Neural cell (in vitro differentiated cells): ENCODE measurements around the gene DYNLRB1. TPM values are rescaled to one million over a fixed set of nuclear protein-coding genes. Genes with fewer than 3 reads are reported as not detected.
"Not testable (repeated sequence)": the region's sequence is repeated elsewhere in the genome, so short reads cannot be mapped to it uniquely, and the experiment has no call there.

Experiments used
- H2AFZ ChIP-seq: fragments of 200-600, 300-800 bp; sonication (generic), shearing (Covaris generic); 2 replicates; pipeline ENCODE4 v1.6.0; 2014; ENCODE audit warnings: low read depth, mild to moderate bottlenecking, antibody characterized with exemption, low read length, moderate library complexity
- H3F3A ChIP-seq: fragments of 200-600 bp; shearing (Covaris generic); 2 replicates; pipeline ENCODE4 v1.6.1; 2016; ENCODE audit warnings: mild to moderate bottlenecking, moderate library complexity, mixed read lengths, antibody characterized with exemption, low read length; ENCODE audit not compliant: insufficient read depth, poor library complexity, severe bottlenecking
- H3K27ac ChIP-seq: fragments of 200-600, 300-800 bp; sonication (generic), shearing (Covaris generic); 2 replicates; pipeline ENCODE4 v1.5.1; 2014; ENCODE audit warnings: mild to moderate bottlenecking, low read length, moderate library complexity
- H3K27me3 ChIP-seq: fragments of 300-800, 200-600 bp; sonication (generic), shearing (Covaris generic); 2 replicates; pipeline ENCODE4 v1.6.0; 2014; ENCODE audit warnings: mild to moderate bottlenecking, low read depth, low read length, moderate library complexity; ENCODE audit not compliant: insufficient read depth
- H3K36me3 ChIP-seq: fragments of 300-800, 200-600 bp; sonication (generic), shearing (Covaris generic); 2 replicates; pipeline ENCODE4 v1.5.1; 2014; ENCODE audit warnings: mild to moderate bottlenecking, antibody characterized with exemption, low read length, moderate library complexity; ENCODE audit not compliant: insufficient read depth
- H3K4me2 ChIP-seq: fragments of 300-800, 200-600 bp; sonication (generic), shearing (Covaris generic); 2 replicates; pipeline ENCODE4 v1.6.0; 2014; ENCODE audit warnings: mild to moderate bottlenecking, low read length
- H3K4me3 ChIP-seq: fragments of 300-800, 200-600 bp; sonication (generic), shearing (Covaris generic); 2 replicates; pipeline ENCODE4 v1.5.1; 2014; ENCODE audit warnings: mild to moderate bottlenecking, low read length, moderate library complexity
- H3K79me2 ChIP-seq: fragments of 200-600 bp; shearing (Covaris generic); replicated peaks from 2 replicates; pipeline ENCODE4 v1.6.0; 2014; ENCODE audit warnings: mild to moderate bottlenecking, low read length, moderate library complexity; ENCODE audit not compliant: insufficient read depth
- H3K9ac ChIP-seq: fragments of 300-800, 200-600 bp; sonication (generic), shearing (Covaris generic); 2 replicates; pipeline ENCODE4 v1.6.1; 2016; ENCODE audit warnings: mild to moderate bottlenecking, low read length, mixed read lengths
- H3K9me2 ChIP-seq: fragments of 200-600 bp; shearing (Covaris generic); 2 replicates; pipeline ENCODE4 v1.6.1; 2016; ENCODE audit warnings: mild to moderate bottlenecking, low read length, mixed read lengths; ENCODE audit not compliant: insufficient read depth
- H3K9me3 ChIP-seq: fragments of 200-600, 300-800 bp; sonication (generic), shearing (Covaris generic); 2 replicates; pipeline ENCODE4 v1.6.1; 2016; ENCODE audit warnings: mild to moderate bottlenecking, mixed run types, low read length, moderate library complexity, mixed read lengths
- H4K20me1 ChIP-seq: fragments of 200-600 bp; shearing (Covaris generic); 2 replicates; pipeline ENCODE4 v1.6.1; 2016; ENCODE audit warnings: mild to moderate bottlenecking, mixed run types; ENCODE audit not compliant: insufficient read depth
- EP300 ChIP-seq: fragments of 450-650 bp; conservative IDR thresholded peaks from 2 replicates; pipeline ENCODE4 v1.6.1; 2014; ENCODE audit warnings: antibody characterized with exemption, mild to moderate bottlenecking, moderate library complexity; ENCODE audit not compliant: poor library complexity, severe bottlenecking
- EZH2 ChIP-seq: fragments of 200-600, 300-800 bp; shearing (Covaris generic), sonication (generic); IDR thresholded peaks from 2 replicates; pipeline ENCODE4 v1.6.1; 2014; ENCODE audit warnings: antibody characterized with exemption, low read length, borderline replicate concordance, mild to moderate bottlenecking; ENCODE audit not compliant: insufficient read depth, poor library complexity, severe bottlenecking
- MXI1 ChIP-seq: fragments of 450-650 bp; conservative IDR thresholded peaks from 2 replicates; pipeline ENCODE4 v1.6.1; 2014; ENCODE audit warnings: antibody characterized with exemption, mild to moderate bottlenecking; ENCODE audit not compliant: poor library complexity, severe bottlenecking
- POLR2AphosphoS5 ChIP-seq: IDR thresholded peaks from 2 replicates; pipeline ENCODE4 v1.6.1; 2012
- RAD21 ChIP-seq: fragments of 450-650 bp; conservative IDR thresholded peaks from 2 replicates; pipeline ENCODE4 v1.6.1; 2014; ENCODE audit warnings: antibody characterized with exemption, mild to moderate bottlenecking, moderate library complexity
- SMC3 ChIP-seq: fragments of 450-650 bp; conservative IDR thresholded peaks from 2 replicates; pipeline ENCODE4 v1.6.1; 2014; ENCODE audit warnings: antibody characterized with exemption, mild to moderate bottlenecking, moderate library complexity; ENCODE audit not compliant: poor library complexity
- TAF1 ChIP-seq: IDR thresholded peaks from 2 replicates; pipeline ENCODE4 v1.6.1; 2012; ENCODE audit warnings: low read depth
- polyA plus RNA-seq: library from polyadenylated mRNA; depleted of rRNA; stranded (reverse); fragments of >200 nt; gene quantifications from 2 replicates; pipeline ENCODE4 v1.2.3, GENCODE V29; 2014
- TF ChIP-seq, protein P1 (sequence below): IDR thresholded peaks from 2 replicates; pipeline ENCODE4 v1.6.1; 2012; ENCODE audit warnings: borderline replicate concordance
- TF ChIP-seq, protein P2 (sequence below): fragments of 450-650 bp; IDR thresholded peaks from 2 replicates; pipeline ENCODE4 v1.5.1; 2014; ENCODE audit warnings: antibody characterized with exemption, mild to moderate bottlenecking, moderate library complexity; ENCODE audit not compliant: poor library complexity, severe bottlenecking

The DYNLRB1 gene
- polyA plus RNA-seq, 1 donor from 2014 or later, result 103 TPM

DNA sequence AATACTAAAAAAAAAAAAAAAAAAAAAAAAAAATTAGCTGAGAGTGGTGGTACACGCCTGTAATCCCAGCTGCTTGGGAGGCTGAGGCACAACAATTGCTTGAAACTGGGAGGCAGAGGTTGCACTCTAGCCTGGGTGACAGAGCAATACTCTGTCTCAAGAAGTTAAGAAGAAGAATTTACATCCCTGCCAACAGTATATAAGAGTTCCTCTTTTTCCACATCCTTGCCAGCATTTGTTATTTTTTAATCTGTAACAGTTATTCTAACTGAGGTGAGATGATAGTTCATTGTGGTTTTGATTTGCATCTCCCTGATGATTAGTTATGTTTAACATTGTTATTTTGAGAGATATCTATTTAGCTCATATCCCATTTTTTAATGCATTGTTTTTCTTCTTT is 20.3 kb upstream of the DYNLRB1 start:
- Histone ChIP-seq H2AFZ (no peak overlapping the region), H3K9me2 (no peaks in the 10 kb centered on the region), H3F3A (no peaks in the 10 kb centered on the region), H3K27ac (no peak overlapping the region), H3K4me2 (no peak overlapping the region), H3K9ac (no peak overlapping the region), H3K4me3 (no peak overlapping the region), H3K27me3 (no peaks in the 10 kb centered on the region), H3K9me3 (no peaks in the 10 kb centered on the region), H3K79me2 (no peaks in the 10 kb centered on the region), H4K20me1 (no peaks in the 10 kb centered on the region), H3K36me3 (peaks cover 7% of the 10 kb centered on the region)
- TF ChIP-seq, protein P1, sequence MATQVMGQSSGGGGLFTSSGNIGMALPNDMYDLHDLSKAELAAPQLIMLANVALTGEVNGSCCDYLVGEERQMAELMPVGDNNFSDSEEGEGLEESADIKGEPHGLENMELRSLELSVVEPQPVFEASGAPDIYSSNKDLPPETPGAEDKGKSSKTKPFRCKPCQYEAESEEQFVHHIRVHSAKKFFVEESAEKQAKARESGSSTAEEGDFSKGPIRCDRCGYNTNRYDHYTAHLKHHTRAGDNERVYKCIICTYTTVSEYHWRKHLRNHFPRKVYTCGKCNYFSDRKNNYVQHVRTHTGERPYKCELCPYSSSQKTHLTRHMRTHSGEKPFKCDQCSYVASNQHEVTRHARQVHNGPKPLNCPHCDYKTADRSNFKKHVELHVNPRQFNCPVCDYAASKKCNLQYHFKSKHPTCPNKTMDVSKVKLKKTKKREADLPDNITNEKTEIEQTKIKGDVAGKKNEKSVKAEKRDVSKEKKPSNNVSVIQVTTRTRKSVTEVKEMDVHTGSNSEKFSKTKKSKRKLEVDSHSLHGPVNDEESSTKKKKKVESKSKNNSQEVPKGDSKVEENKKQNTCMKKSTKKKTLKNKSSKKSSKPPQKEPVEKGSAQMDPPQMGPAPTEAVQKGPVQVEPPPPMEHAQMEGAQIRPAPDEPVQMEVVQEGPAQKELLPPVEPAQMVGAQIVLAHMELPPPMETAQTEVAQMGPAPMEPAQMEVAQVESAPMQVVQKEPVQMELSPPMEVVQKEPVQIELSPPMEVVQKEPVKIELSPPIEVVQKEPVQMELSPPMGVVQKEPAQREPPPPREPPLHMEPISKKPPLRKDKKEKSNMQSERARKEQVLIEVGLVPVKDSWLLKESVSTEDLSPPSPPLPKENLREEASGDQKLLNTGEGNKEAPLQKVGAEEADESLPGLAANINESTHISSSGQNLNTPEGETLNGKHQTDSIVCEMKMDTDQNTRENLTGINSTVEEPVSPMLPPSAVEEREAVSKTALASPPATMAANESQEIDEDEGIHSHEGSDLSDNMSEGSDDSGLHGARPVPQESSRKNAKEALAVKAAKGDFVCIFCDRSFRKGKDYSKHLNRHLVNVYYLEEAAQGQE, result no peak
- TF ChIP-seq EZH2 (no peak), TAF1 (no peak), EP300 (no peak), MXI1 (no peak), SMC3 (no peak), RAD21 (no peak), POLR2AphosphoS5 (no peak)
- TF ChIP-seq, protein P2, sequence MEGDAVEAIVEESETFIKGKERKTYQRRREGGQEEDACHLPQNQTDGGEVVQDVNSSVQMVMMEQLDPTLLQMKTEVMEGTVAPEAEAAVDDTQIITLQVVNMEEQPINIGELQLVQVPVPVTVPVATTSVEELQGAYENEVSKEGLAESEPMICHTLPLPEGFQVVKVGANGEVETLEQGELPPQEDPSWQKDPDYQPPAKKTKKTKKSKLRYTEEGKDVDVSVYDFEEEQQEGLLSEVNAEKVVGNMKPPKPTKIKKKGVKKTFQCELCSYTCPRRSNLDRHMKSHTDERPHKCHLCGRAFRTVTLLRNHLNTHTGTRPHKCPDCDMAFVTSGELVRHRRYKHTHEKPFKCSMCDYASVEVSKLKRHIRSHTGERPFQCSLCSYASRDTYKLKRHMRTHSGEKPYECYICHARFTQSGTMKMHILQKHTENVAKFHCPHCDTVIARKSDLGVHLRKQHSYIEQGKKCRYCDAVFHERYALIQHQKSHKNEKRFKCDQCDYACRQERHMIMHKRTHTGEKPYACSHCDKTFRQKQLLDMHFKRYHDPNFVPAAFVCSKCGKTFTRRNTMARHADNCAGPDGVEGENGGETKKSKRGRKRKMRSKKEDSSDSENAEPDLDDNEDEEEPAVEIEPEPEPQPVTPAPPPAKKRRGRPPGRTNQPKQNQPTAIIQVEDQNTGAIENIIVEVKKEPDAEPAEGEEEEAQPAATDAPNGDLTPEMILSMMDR, result no peak

DNA sequence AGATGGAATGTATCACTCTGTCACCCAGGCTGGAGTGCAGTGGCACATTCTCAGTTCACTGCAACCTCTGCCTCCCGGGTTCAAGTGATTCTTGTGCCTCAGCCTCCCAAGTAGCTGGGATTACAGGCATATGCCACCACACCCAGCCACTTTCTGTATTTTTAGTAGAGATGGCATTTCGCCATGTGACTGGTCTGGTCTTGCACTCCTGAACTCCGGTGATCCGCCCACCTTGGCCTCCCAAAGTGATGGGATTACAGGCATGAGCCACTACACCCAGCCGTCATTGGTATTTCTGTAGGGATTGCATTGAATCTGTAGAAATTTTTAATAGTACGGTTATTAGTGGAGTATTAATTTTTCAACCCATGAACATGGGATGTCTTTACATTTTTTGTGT is 18.6 kb upstream of the DYNLRB1 start:
- not testable (repeated sequence) for H2AFZ ChIP-seq, H3K27ac ChIP-seq, H3K27me3 ChIP-seq, H4K20me1 ChIP-seq, H3K9me3 ChIP-seq, H3K4me2 ChIP-seq, H3K36me3 ChIP-seq, H3F3A ChIP-seq, H3K9me2 ChIP-seq, H3K79me2 ChIP-seq, H3K9ac ChIP-seq, H3K4me3 ChIP-seq

DNA sequence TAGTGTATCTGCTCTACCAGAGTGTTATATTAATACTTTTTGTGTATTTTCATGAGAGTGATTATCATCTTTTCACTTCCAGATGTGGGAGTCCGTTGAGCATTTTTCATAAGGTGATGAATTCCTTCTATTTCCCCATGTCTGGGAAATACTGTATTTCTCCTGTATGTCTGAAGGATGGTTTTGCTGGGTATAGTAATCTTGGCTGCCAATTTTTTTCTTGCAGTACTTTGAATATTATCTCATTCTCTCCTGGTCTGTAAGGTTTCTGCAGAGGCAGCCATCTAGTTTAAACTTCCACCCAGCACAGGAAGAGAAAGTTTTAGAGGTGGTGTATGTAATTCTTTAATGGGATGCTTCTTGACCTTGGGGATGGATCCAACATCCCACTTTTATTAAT is 15.4 kb upstream of the DYNLRB1 start:
- H3K79me2 ChIP-seq, result no peaks in the 10 kb centered on the region
- no peaks in the 10 kb centered on the region for H4K20me1 ChIP-seq
- peaks cover 7% of the 10 kb centered on the region for H3K36me3 ChIP-seq

More for the DNA sequence above, 15.4 kb upstream of the DYNLRB1 start:
- H3K27ac ChIP-seq, result no peak overlapping the region
- H3K27me3 ChIP-seq, result no peaks in the 10 kb centered on the region
- no peak overlapping the region for H3K9ac ChIP-seq
- H3K9me2 ChIP-seq, result no peaks in the 10 kb centered on the region
- no peaks in the 10 kb centered on the region for H3F3A ChIP-seq
- no peak overlapping the region for H2AFZ ChIP-seq
- no peaks in the 10 kb centered on the region for H3K9me3 ChIP-seq
- TF ChIP-seq EP300 (no peak), POLR2AphosphoS5 (no peak), MXI1 (no peak), RAD21 (no peak), SMC3 (no peak), EZH2 (no peak), TAF1 (no peak)
- TF ChIP-seq, protein P1, result no peak
- TF ChIP-seq, protein P2, result no peak
- no peak overlapping the region for H3K4me2 ChIP-seq
- H3K4me3 ChIP-seq, result no peak overlapping the region
